Measurements from ENCODE around the gene EMP1.

The EMP1 gene

GRCh38 chr12:13198241-13198640 is 1.7 kb downstream of the EMP1 start:
- no peak for DNase-seq

DNA sequence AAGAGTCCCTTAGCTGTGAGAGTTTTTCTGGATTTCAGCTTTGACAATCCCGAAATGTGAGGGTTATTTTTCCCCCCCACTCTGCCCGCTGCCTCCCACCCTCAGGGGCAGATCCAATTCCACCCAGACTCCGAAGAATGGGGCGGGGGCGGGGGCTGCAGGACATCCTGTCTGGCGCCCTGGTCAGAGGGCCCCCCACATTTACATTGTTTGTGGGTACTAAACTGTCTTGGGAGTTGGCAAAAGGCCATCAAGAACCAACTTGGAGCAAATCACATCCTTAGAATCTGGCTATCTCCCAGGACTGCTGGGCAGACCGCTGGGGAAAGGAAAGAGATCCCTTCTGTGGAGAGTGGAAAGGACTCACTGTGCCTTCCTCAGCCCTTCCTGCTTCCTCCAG is 2.4 kb downstream of the EMP1 start:
- no peak for DNase-seq

GRCh38 chr12:13199592-13199991 is 3.1 kb downstream of the EMP1 start:
- no peak for DNase-seq

GRCh38 chr12:13200841-13201240 is 4.3 kb downstream of the EMP1 start:
- DNase-seq, result no peak

DNA sequence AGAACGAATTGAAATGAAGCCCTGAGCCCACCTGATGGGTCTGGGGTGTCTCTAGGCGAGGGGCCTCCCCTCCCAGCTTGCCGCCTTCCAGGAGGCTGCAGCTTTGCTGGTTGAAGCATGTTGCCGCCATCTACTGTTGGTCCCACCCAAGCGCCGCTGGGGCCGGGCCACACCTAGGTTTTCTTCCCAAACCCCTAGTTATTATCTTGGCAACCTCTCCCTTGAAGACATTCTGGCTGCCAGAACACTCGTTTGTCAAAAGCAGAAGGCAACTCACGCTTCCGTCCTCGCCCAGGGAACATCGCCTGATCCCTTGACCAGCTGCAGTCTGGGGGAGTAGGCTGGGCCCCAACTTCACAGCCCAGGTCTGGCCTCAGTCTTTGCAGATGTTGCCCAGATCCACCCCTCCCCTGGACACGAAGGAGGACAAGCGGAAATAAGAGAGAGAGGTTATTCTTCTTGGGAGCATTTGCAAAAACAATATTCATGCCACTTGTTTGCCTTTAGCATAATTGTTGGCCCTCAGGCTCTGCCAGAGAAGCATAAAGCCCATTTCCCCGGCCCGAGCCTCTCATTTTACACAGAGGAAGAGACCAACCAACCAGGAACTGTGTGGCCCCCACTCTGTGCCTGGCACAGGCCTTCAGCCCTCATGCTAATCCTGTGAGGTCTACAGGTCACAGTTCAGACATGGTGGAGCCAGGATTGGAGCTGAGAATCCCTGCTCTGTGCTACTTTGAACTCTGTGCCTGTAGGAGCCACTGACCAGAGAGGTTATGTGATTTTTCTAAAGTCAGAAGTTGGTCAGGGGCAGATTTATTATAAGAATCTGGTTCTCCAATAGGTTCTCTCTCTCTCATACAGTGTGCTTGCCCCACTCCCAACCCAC is 6.8 kb downstream of the EMP1 start:
- peak; percentile 64 for DNase-seq

- DNase-seq, result no peak
These were observed 7.9 kb downstream of the EMP1 start for GRCh38 chr12:13204428-13204827.

- DNase-seq, result no peak
These were observed 9.5 kb downstream of the EMP1 start for GRCh38 chr12:13205809-13206559.

DNA sequence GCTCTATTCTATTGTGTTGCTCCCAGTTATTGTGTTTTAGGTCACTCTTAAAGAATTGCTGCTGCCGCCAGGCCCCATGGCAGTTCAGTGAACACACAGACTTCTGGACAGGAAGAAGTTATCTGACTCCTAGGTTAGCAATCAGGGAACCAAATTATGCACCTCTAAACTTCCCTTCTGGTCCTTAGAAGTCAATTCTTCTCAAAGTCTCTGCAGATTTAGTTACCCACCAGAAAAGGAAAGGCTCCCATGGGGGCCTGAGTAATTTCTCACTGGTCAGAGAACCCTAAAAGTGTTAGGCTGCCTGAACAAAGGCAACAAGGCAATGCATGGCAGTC is 10.0 kb downstream of the EMP1 start:
- DNase-seq, result no peak

DNA sequence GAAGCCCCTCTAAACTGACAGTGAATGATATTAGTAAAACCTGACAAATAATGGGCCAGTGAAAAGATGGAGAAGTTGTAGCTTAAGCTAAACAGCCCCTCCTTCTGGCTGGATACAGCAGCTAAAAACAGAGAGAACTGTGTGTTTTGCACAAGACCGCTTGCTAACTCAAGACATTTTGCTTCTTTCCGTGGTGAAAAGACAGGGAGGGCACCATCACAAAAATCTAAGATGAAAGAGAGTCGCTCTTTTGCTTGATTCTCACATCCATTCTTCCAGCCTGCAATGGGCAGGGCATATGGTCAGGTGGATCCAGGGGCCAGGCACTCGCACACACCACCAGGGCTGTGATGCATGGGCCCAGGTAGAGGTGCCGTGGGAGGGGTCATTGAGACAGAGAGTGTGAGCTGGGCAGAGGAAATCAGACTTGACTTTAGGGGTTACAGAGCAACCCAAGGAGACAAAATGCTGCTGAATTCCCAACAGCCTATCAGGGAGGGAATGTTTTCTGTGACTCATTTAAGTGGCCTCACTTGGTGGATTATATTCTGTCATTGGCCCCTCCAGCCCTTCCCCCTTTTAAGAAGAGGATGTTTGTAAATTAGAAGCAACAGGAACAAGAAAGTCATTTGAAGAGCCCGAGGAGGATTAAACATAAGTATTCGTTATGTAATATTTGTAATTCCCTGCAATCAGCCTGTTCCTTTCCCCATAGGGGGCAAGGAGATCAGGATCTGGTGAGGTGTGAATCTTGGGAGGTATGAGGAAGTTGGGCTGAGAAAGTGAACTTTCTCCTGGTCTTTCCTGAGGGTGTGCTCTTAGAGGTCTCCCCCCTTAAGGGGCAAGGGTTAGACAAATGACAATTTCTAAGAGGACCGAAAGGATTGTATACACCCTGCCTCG is 12.3 kb downstream of the EMP1 start:
- DNase-seq, result peak; percentile 51

GRCh38 chr12:13209436-13210235 is 13.1 kb downstream of the EMP1 start:
- DNase-seq, result no peak

DNA sequence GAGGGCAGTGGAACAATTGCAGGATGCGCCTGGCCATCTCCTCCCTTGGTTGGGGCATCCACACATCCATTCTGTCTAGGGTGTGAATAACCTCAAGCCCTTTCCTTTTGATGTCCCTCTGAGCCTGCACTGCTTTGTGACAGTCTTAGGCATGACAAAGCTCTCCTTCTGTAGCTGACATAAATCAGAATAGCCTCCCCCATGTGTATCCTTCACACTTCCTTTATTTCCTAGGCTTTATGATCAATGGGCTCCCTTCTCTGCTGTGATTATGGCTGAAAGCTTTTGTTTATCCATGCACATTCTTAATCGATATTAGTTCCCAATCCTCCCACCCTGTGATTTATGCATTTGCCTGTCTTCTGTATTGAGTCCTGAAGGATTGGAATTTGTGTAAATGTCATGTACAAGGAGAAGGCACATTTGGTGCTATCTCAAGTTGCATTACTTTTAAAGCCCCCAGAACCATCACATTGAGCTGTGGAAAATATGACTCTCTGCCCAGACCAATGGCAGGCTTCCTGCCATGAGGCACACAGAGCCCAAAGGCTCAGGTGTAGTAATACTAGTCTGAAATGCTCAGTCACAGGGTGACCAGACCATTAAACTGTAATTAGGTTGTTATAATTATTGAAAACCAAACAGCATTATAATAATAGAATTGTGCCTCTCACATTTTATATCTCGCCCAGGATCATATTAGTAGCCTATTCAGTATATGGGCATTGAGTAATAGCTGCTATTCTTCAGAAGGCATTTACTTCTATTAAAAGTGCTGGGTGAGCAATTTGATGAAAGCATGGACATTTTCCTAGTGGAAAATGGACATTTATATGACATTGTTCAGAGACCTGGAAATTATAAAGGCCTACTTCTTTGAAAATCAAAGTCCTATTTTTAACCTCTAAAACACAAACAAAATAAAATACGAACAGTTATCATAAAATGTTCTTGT is 14.0 kb downstream of the EMP1 start:
- DNase-seq, result no peak

GRCh38 chr12:13211191-13211858 is 14.8 kb downstream of the EMP1 start:
- no peak for DNase-seq

DNA sequence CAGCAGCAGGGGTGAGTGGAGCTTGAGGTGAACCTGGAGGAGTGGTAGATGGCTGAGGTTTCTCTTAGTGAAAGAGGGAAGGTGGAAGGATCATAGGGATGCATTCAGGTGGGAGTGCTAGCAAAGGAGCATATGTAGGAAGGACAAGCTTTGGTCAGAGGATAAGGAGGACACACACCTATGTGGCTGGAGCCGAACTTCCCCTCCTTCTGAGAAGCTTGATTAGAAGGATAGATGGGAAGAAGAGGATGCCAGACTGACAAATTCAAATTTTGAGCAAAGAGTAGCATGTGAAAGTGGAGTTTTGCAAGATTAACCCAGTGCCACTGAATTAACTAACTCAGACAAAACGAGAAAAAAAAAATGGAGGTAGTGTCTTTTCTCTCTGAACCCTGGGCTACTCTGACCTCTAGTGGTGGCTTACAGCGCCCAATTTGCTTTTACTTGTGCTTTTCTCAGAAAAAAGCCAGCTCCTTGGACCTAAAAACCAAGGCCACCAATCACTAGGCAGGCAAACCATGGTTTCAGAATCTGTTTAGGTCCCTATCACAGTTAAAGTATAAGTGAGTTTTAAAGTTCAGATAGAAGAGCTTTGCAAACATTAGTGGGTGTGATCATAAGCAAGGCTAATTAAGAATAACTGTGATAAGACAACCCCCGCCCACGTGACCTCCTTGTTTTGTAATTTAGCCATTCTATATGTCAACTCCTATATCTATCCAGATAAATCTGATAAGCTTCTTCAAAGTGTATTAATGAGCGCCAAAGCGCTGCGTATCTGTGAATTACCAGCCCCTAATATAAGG is 15.5 kb downstream of the EMP1 start:
- DNase-seq, result peak; percentile 85

DNA sequence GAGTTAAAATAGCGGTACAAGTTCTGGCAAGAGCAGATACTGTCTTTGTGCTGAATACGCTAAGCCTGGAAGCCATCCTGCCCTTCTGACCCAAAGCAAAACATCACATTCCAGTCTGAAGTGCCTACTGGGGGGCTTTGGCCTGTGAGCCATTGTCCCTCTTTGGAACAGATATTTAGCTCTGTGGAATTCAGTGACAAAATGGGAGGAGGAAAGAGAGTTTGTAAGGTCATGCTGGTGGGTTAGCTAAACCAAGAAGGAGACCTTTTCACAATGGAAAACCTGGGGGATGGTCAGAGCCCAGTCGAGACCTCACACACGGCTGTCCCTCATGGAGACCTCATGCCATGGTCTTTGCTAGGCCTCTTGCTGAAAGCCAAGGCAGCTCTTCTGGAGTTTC is 18.5 kb downstream of the EMP1 start:
- DNase-seq, result no peak

- no peak for DNase-seq
These were observed 22.1 kb downstream of the EMP1 start for GRCh38 chr12:13218641-13219040.

- DNase-seq, result no peak
These were observed 22.8 kb downstream of the EMP1 start for GRCh38 chr12:13219320-13219719.

DNA sequence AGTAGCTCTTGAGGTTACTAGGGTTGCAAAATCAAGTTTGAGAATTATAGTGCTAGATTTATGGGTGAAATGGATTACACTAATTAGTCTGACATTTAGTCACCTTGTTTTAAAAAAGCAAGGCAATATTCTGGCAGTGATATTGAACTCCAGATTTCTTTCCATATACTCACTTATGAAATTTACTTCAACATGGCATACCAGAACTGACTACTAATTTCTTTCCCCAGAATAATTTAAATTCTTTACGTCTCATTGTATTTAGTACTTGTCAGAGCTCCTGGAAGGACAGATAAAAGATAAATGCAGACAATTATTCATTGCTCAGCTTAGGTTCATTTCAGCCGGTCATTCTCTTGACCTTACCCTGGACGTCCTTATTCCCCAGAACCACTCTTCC is 24.3 kb downstream of the EMP1 start:
- DNase-seq, result no peak

GRCh38 chr12:13222076-13222475 is 25.6 kb downstream of the EMP1 start:
- no peak for DNase-seq

GRCh38 chr12:13223179-13223804 is 26.8 kb downstream of the EMP1 start:
- no peak for DNase-seq

Measured in NCI-H82 (cell line).